Mammary epithelial cell (primary cell): Measurements from ENCODE around the gene UMAD1.

Experiments used
- CTCF ChIP-seq, 2 donors: IDR thresholded peaks in 1 of 2; conservative IDR thresholded peaks in 1 of 2; 2 replicates each; pipeline ENCODE4 v1.5.1; 2011 to 2012; ENCODE audit warnings: inconsistent platforms in 2 of 2, low read length in 2 of 2, mild to moderate bottlenecking in 2 of 2, control low read depth in 1 of 2, low read depth in 1 of 2; ENCODE audit not compliant: insufficient read depth in 1 of 2; ENCODE audit errors: extremely low read depth in 1 of 2
- EZH2 ChIP-seq: IDR thresholded peaks from 2 replicates; pipeline ENCODE4 v1.6.1; 2012; ENCODE audit warnings: low read length, inconsistent platforms, borderline replicate concordance

DNA sequence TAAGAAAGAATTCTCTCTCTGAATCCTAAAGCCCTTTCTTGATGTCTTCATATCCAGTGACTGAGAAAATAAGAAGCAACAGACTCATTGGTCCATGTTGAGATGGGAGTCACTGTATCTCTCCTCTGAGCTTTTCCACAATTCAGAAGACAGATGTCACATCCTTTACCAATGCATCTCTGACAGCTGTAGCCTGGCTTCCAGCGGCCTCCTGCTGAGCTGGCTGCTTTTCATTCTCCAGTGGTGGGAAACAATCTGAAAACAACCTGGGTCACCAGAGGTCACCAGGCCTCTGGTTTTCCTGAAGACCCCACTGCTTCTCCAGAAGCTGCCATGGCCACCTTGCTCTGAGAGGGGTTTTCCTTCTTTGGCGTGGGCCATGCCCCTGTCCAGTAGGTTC is 96.1 kb downstream of the UMAD1 start:
- no peak for TF ChIP-seq CTCF (conservative IDR thresholded peaks at IDR 0.05 in 1 of 2, IDR thresholded peaks at IDR 0.05 in 1 of 2; ENCODE audit: extremely low read depth in 1 of 2, insufficient read depth in 1 of 2, low read depth in 1 of 2, low read length in 2 of 2)
- no peak for TF ChIP-seq EZH2
